Adrenal gland (tissue), 5 donors: ENCODE data around the gene AGR2.

Experiments
- POLR2A ChIP-seq, 2 donors: fragments of 450-650 bp; IDR thresholded peaks; one replicate each; pipeline ENCODE4 v1.6.1; 2017; ENCODE audit warnings: antibody characterized with exemption in 2 of 2, mild to moderate bottlenecking in 2 of 2, moderate library complexity in 1 of 2
- TF ChIP-seq, protein P1 (sequence below), 6 experiments: fragments of 450-650 bp in 4 of 6; fragments of 200-600 bp in 2 of 6; sonication (generic) in 1 of 6; IDR thresholded peaks; 1 replicate in 5 of 6; 2 replicates in 1 of 6; pipeline versions ENCODE4 v1.5.1 to v1.8.0; 2016 to 2021; ENCODE audit warnings: antibody characterized with exemption in 6 of 6, mild to moderate bottlenecking in 2 of 6, moderate library complexity in 1 of 6
- donor health status: DM: no; HTN: no; CAD: no.

DNA sequence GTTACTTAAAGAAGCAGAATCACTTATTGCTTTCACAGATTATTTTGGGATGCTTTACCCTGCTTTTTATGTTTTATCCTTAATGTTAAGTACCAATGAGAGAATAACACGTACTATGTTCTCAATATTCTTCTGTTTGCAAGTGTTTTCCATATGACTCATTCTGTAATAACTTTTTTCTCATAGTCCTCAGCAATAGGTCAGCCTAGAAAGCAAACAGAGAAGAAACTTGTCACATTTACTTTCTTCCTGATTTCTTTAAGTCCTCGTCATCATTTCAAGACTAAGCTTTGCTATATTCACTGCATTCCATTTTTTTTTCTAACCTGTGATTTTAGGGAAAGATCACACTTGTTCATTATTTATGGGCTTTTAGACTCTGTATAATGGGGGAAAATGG lies 6.8 kb upstream of the AGR2 start:
- TF ChIP-seq, protein P1, sequence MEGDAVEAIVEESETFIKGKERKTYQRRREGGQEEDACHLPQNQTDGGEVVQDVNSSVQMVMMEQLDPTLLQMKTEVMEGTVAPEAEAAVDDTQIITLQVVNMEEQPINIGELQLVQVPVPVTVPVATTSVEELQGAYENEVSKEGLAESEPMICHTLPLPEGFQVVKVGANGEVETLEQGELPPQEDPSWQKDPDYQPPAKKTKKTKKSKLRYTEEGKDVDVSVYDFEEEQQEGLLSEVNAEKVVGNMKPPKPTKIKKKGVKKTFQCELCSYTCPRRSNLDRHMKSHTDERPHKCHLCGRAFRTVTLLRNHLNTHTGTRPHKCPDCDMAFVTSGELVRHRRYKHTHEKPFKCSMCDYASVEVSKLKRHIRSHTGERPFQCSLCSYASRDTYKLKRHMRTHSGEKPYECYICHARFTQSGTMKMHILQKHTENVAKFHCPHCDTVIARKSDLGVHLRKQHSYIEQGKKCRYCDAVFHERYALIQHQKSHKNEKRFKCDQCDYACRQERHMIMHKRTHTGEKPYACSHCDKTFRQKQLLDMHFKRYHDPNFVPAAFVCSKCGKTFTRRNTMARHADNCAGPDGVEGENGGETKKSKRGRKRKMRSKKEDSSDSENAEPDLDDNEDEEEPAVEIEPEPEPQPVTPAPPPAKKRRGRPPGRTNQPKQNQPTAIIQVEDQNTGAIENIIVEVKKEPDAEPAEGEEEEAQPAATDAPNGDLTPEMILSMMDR (IDR thresholded peaks at IDR 0.05): no peak
- no peak for TF ChIP-seq POLR2A (IDR thresholded peaks at IDR 0.05)
